HG02759 (cell line): ENCODE results near the gene E2F8.

Source experiments
- ATAC-seq: cut with Tn5 transposase; IDR thresholded peaks from one replicate; pipeline ENCODE4 v1.9.1; 2021; ENCODE audit warnings: mild to moderate bottlenecking, moderate library complexity; ENCODE audit not compliant: unreplicated experiment

E2F8 gene

GRCh38 chr11:19187114-19187832 lies 53.5 kb downstream of the E2F8 start:
- no peak for ATAC-seq

- no peak for ATAC-seq
Observed at GRCh38 chr11:19185516-19186052, 55.2 kb downstream of the E2F8 start.

- ATAC-seq = no peak
Observed at GRCh38 chr11:19185036-19185435, 55.7 kb downstream of the E2F8 start.

- no peak for ATAC-seq
Observed at GRCh38 chr11:19183646-19184045, 57.1 kb downstream of the E2F8 start.

GRCh38 chr11:19181531-19182261 lies 59.0 kb downstream of the E2F8 start:
- no peak for ATAC-seq

GRCh38 chr11:19176629-19177186 lies 64.0 kb downstream of the E2F8 start:
- ATAC-seq = no peak
